Right atrium auricular region (tissue), 2 donors: ENCODE data around the gene GAREM1. TPM values are rescaled to one million over a fixed set of nuclear protein-coding genes. Genes with fewer than 3 reads are reported as not detected.
A peak's percentile ranks its signal among the peaks of the same experiment; 100 is the strongest.

Experiments
- DNase-seq: peaks from one replicate; pipeline ENCODE4 v3.0.0-alpha.2; 2019; ENCODE audit warnings: low spot score
- H3K27ac ChIP-seq, 2 donors: fragments of 200-600 bp; sonication (generic); 1 replicate in 1 of 2; 2 replicates in 1 of 2; pipeline ENCODE4 v1.5.1; 2016 to 2019
- H3K27me3 ChIP-seq, 2 donors: fragments of 200-600 bp; sonication (generic); one replicate each; pipeline versions ENCODE4 v1.5.1 to v1.6.0; 2017 to 2019
- H3K36me3 ChIP-seq: fragments of 200-600 bp; sonication (generic); one replicate; pipeline ENCODE4 v1.5.1; 2016
- H3K4me1 ChIP-seq, 2 donors: fragments of 200-600 bp; sonication (generic); one replicate each; pipeline versions ENCODE4 v1.5.1 to v1.6.0; 2017 to 2019
- H3K4me3 ChIP-seq, 2 donors: fragments of 200-600 bp; sonication (generic); 1 replicate in 1 of 2; 2 replicates in 1 of 2; pipeline ENCODE4 v1.5.1; 2017 to 2019; ENCODE audit warnings: mild to moderate bottlenecking in 1 of 2, moderate library complexity in 1 of 2
- H3K9me3 ChIP-seq, 2 donors: fragments of 200-600 bp; sonication (generic); one replicate each; pipeline ENCODE4 v1.5.1; 2019
- total RNA-seq, 2 donors: library from RNA; depleted of rRNA; stranded (reverse); fragments of >200 nt; gene quantifications; one replicate each; pipeline ENCODE4 v1.1.0, GENCODE V29; 2016
- TF ChIP-seq, protein P1 (sequence below), 2 donors: fragments of 200-600 bp; sonication (generic); IDR thresholded peaks; one replicate each; pipeline ENCODE4 v1.5.1; 2019; ENCODE audit warnings: antibody characterized with exemption in 2 of 2

GAREM1 gene
- total RNA-seq, 2 donors from 2014 or later = 13.6 to 19.3 TPM

DNA sequence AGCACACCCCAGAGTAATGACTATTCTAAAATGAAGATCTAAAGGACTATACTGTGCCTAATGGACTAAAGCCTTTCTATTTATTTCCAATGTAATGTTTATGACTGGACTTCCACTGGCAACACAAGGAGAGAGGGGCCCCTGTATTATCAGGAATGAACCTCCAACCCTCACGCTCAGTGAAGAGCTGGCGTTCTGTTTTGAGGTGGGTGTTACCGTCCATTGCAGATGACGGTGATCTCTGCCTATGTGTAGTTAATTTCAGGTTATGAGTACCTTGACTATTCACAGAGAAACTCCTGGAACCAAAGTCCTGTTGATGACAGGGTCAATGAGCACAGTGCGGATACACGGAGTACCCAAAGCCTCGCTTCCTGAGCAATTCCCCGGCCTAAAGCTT, 195.5 kb downstream of the GAREM1 start:
- Histone ChIP-seq H3K36me3 (no peaks in the 10 kb centered on the region), H3K27ac (no peak overlapping the region), H3K4me3 (no peak overlapping the region), H3K4me1 (peaks cover 0 to 2% of the 10 kb centered on the region in 2 donors), H3K27me3 (no peaks in the 10 kb centered on the region), H3K9me3 (no peaks in the 10 kb centered on the region)
- no peak for DNase-seq
- TF ChIP-seq, protein P1, sequence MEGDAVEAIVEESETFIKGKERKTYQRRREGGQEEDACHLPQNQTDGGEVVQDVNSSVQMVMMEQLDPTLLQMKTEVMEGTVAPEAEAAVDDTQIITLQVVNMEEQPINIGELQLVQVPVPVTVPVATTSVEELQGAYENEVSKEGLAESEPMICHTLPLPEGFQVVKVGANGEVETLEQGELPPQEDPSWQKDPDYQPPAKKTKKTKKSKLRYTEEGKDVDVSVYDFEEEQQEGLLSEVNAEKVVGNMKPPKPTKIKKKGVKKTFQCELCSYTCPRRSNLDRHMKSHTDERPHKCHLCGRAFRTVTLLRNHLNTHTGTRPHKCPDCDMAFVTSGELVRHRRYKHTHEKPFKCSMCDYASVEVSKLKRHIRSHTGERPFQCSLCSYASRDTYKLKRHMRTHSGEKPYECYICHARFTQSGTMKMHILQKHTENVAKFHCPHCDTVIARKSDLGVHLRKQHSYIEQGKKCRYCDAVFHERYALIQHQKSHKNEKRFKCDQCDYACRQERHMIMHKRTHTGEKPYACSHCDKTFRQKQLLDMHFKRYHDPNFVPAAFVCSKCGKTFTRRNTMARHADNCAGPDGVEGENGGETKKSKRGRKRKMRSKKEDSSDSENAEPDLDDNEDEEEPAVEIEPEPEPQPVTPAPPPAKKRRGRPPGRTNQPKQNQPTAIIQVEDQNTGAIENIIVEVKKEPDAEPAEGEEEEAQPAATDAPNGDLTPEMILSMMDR (IDR thresholded peaks at IDR 0.05) = no peak

DNA sequence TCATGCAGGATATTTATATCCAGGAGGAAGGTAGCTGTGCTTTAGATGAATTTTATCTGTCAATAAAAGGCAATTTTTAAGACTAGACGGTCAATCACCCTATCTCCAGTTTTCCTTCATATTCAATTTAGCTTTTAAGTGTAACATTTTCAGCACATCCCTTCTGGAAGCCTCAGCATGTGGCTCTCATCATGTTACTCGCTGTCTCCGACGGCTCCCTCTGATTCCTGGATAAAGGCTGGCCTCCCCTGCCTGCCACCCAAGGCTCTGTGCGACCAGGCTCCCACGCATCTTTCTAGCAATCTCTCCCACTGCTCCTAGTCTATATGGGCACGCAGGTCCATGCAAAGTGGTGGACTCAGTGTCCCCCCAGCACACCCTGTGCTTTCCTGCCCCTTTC, 196.4 kb downstream of the GAREM1 start:
- TF ChIP-seq, protein P1 (IDR thresholded peaks at IDR 0.05) = no peak
- H3K4me3 ChIP-seq = no peak overlapping the region
- no peaks in the 10 kb centered on the region for H3K4me1 ChIP-seq
- DNase-seq = no peak
- peaks cover 8% of the 10 kb centered on the region for H3K36me3 ChIP-seq
- no peaks in the 10 kb centered on the region for H3K27me3 ChIP-seq
- H3K9me3 ChIP-seq = no peaks in the 10 kb centered on the region
- H3K27ac ChIP-seq = no peak overlapping the region

DNA sequence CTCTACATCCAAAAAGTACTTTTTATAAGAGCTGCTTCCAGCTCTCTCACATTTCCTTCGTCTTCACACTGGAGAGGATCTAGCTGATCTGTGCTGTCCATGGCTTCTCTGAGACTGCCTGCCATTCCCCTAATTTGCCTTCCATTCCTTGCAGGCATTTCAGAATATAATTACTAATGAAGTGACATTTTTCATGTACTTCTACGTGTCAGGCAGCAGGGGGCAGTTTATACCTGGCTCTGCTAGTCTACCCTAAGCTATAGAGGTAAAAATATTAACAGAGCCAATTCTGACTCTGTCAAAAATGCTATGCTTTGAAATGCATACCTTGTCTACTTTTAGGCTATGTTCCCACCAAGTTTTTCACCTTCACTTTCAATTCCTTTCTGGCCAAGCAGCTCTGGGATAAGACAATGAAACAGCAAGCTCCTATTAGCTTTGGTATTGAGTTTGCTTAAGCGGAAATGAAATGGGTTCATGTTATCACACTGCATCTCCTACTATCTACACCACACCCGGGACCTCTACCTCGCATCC, 198.9 kb downstream of the GAREM1 start:
- TF ChIP-seq, protein P1 (IDR thresholded peaks at IDR 0.05) = peak; percentile 54 to 76
- H3K27me3 ChIP-seq = no peaks in the 10 kb centered on the region
- no peaks in the 10 kb centered on the region for H3K9me3 ChIP-seq
- peaks cover 21% of the 10 kb centered on the region for H3K36me3 ChIP-seq
- H3K4me1 ChIP-seq = no peaks in the 10 kb centered on the region
- H3K4me3 ChIP-seq = no peak overlapping the region
- no peak for DNase-seq
- H3K27ac ChIP-seq = no peak overlapping the region

DNA sequence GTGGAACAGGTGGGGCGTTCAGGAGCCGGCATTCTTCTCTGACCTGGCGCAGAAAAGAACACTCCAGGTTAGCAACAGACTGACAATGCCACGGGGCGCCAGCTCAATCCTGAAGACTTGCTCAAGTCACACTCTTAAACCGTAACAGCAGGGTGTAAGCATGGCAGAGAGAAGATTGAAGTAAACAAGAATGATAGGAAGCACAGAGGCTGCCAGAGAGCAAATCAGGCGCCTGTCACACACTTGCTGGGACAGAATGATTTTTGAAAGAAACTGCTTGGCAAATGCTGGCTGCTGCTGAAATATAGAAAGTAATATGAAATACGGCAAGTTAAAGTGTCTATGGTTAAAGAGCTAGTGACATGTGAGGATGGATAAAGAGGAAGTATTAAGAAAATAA, 200.3 kb downstream of the GAREM1 start:
- no peak overlapping the region for H3K4me3 ChIP-seq
- H3K4me1 ChIP-seq = no peaks in the 10 kb centered on the region
- H3K9me3 ChIP-seq = no peaks in the 10 kb centered on the region
- H3K27ac ChIP-seq = no peak overlapping the region
- peaks cover 21% of the 10 kb centered on the region for H3K36me3 ChIP-seq
- H3K27me3 ChIP-seq = no peaks in the 10 kb centered on the region
- no peak for DNase-seq
- TF ChIP-seq, protein P1 (IDR thresholded peaks at IDR 0.05) = no peak

DNA sequence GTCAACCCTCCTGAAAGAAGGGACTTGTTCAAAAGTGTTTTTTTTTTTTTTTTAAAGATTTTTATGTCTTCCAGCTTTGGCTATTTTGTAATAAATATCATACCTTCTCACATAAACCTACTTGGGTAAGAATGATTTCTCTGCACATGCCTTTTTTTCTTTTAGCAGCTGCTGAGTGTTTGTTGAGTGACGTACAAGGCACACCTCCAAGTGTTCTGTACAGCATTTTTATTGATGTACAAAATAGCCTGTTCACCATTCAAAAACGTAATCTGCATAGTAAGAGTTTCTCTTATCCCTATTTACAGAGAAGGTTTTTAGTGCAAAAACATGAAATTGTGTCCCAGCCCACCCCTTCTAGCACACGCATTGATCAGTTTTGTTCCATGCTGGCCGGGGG, 203.2 kb downstream of the GAREM1 start:
- Histone ChIP-seq H3K27me3 (no peaks in the 10 kb centered on the region), H3K4me3 (no peak overlapping the region), H3K4me1 (no peaks in the 10 kb centered on the region), H3K9me3 (no peaks in the 10 kb centered on the region), H3K36me3 (peaks cover 21% of the 10 kb centered on the region), H3K27ac (no peak overlapping the region)
- TF ChIP-seq, protein P1 (IDR thresholded peaks at IDR 0.05) = no peak
- no peak for DNase-seq

- Histone ChIP-seq H3K4me3 (no peak overlapping the region), H3K27ac (no peak overlapping the region), H3K27me3 (no peaks in the 10 kb centered on the region), H3K36me3 (peaks cover 14% of the 10 kb centered on the region), H3K9me3 (no peaks in the 10 kb centered on the region), H3K4me1 (no peaks in the 10 kb centered on the region)
- DNase-seq = no peak
- TF ChIP-seq, protein P1 (IDR thresholded peaks at IDR 0.05) = no peak
These were observed 206.3 kb downstream of the GAREM1 start for GRCh38 chr18:32264401-32264800.
